GM19025 (cell line): Measurements from ENCODE around the gene CCNF.
"Not testable (repeated sequence)": the region's sequence is repeated elsewhere in the genome, so short reads cannot be mapped to it uniquely, and the experiment has no call there.

ENCODE experiments used
- ATAC-seq: cut with Tn5 transposase; IDR thresholded peaks from one replicate; pipeline ENCODE4 v1.9.1; 2021; ENCODE audit warnings: mild to moderate bottlenecking, low read depth, moderate library complexity; ENCODE audit not compliant: unreplicated experiment

The CCNF gene

DNA sequence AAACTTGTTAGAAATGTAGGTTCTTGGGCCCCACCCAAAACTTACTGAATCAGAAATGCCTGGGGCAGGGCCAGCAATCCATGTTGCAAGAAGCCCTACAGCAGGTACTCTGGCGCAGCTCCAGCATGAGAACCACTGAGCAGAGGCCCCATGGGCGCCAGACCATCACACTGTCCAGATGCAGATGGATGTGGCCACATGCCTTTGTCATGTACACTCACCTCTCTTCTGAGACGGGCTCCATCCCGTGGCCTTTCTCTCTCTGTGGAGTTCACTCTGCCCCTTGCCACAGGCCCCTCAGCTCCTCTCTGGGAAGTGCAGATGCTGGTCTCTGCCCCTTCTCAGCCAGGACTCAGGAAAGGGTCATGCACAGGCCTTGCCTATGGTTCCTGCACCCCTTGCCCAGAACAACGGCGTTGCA, 2.3 kb upstream of the CCNF start:
- ATAC-seq: no peak

DNA sequence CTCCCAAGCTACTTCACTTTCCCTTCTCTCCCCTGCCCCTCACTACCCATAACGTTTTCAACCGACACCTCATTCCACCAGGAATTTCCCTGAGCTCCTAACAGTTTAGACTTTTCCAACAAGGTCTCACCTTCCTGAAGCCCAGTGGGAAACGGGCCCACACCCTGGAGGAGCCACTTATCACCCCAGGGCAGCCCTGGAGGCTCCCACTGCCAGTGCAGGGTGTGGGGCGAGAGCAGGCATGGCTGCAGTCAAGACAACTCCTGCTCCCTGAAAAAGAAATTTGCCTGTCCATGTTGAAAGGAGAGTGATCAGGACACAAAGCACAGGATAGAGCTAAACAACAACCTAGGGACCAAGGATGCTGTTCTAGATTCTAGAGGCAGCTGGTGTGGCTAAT, 1.7 kb upstream of the CCNF start:
- ATAC-seq: no peak

DNA sequence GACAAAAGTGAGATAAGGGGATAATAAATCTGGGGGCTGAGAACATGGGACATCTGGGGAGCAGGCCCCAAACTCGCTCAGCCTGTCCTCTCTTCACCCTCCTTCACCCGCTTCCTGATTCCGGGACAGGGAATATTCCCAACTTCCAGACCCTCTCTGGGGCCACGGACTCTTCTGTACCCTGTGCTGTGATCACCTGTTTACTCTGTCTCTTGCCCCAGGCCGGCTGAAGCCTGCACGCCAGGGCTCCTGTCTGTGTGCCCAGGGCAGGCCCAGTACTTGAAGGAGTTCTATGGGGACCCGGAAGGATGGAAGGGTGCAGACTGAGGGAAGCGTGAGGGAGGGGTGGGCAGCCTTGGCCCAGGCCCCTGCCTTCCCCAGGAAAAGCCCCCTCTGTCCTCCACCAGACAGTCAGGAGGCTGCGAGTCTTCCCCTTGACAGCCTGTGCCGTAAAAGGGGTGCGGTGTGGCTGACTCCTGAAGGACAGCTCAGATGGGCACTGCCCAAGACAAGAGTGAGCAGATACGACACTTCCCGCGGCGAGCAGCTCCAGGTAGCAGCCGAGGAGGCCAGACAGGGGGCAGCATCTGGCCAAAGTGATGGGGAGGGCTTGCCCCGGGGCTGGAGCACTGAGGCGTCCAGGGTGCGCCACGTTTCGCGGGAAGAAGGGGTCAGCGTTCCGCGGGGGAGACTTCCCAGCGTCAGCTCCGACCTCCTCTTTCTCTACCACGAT, 1.0 kb upstream of the CCNF start:
- no peak for ATAC-seq

DNA sequence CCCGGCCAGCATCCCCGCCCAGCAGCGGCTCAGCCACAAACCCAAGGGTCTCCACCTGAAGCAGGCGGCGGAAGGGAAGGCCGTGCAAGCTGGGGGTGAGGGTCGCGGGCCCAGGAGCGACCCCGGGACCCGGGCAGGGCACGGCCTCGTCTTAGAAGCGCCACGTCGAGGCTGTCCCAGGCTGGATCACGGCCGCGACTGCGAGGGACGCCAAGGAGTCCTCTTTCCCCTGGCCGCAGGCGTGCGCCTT, 538 bp upstream of the CCNF start:
- peak; percentile 11 for ATAC-seq

DNA sequence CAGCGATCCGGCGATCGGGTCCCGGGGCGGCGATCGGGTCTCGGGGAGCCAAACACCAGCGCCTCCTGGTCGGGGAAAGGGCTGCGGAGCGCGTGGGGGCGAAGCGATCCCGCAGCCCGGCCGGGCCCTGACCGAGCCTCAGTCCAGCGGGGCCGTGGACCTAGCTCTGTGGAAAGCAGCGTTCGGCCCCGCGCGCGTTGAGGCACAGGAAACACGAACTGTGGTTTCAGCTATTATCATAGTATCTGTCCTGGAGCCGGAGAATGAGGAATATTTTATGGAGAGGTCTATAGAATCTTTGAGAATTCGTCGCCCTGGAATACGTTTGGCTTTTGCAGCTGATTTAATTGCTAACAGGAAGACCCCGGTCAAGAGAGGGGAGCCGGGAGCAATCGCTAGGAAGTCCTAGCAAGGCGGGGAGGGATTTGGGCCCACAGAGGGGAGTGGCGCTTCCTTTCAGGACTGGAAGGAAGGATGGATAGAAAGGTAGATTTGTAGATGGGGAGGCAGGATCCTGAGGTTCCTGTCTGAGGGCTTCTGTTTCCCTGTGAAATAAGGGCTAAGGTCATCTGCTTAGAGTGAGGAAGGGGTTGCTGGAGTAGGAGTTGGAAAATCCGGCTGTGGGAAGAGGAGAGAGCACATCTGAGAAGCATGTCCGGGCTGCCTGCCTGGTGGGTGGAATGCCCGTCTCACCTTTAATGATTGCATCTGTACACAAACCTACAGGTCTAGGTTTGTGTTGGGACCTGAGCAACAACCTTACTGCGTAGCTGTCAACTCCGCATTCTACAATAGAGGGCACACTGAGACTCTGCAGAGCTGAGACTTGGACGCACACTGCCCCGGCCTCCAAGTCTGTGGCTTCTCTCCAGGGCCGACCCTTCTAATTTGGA, 770 bp downstream of the CCNF start:
- ATAC-seq: no peak

DNA sequence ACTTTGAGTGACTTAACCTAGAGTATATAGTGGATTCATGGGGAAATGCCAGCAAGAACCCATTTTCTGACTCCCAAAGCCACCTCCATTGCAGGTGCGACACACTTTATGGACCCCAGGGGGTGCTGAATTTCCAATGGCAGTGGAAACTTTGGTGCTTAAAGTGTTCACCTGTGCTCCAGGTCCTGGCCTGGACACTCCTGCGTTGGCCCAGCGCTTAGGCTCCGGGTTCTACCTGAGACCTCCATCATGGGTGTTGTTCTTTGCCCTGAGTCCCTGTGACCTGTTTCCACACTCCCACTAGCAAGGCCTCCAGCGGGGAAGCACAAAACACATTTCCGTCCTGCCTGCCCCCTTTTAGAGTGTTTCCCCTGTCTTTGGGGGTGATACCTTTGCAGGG, 3.0 kb downstream of the CCNF start:
- no peak for ATAC-seq

DNA sequence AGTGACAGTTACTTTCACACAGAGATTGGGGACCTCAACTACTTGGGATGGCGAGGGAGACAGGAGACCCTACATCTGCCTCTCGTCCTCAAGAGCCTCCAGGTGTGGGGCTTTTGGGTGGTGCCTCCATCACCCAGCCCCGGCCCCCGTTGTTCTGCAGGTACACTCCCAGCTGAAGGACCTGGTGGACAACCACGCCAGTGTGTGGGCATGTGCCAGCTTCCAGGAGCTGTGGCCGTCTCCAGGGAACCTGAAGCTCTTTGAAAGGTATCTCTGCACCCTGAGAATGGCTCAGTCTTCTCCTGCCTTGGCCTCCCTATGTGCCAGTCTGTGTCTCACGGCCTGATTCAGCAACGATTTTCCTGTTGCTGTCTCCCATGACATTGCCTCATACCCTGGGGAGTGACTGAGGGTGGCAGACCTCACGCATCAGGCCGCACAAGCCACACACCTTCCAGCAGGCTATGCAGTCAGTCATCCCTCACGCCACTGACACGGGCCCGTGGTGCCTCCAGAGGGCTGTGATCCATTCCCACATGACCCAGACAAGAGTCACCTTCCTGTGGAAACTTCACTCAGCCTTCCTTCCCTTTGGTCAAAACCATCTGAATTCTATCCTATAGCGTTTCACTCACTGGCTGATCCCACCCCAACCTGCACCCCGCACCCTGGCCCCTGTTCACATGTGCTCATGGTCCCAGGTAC, 3.7 kb downstream of the CCNF start:
- ATAC-seq: no peak

DNA sequence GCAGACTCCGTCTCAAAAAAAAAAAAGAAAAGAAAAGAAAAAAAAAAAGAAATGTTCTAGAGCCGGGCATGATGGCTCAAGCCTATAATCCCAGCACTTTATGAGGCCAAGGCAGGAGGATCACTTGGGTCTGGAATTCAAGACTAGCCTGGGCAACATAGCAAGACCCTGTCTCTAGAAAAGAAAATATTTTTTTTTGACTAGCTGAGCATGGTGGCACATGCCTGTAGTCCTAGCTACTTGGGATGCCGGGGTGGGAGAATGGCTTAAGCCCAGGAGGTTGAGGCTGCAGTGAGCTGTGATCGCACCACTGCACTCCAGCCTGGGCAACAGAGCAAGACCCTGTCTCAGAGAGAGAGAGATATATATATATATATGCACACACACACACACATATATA, 6.0 kb downstream of the CCNF start:
- ATAC-seq: not testable (repeated sequence)

DNA sequence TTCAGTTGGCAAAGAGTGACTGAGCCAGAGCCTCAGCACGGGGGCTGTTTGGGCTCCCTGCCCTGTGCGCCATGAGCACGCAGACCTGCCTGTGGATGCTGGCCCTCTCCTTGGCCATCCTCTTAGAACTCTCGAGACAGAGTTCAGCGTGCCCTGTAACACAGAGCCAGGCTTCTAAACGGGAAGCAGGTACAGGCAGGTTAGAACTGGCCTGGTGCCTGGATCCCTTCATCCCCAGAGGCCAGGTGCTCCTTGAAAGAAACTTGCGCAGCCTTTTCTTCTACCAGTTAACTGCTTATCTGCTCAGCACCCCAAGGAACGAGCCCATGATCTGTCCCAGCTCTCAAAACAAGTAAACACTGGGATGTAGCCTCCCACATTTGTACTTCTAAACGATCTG, 6.9 kb downstream of the CCNF start:
- ATAC-seq: no peak

DNA sequence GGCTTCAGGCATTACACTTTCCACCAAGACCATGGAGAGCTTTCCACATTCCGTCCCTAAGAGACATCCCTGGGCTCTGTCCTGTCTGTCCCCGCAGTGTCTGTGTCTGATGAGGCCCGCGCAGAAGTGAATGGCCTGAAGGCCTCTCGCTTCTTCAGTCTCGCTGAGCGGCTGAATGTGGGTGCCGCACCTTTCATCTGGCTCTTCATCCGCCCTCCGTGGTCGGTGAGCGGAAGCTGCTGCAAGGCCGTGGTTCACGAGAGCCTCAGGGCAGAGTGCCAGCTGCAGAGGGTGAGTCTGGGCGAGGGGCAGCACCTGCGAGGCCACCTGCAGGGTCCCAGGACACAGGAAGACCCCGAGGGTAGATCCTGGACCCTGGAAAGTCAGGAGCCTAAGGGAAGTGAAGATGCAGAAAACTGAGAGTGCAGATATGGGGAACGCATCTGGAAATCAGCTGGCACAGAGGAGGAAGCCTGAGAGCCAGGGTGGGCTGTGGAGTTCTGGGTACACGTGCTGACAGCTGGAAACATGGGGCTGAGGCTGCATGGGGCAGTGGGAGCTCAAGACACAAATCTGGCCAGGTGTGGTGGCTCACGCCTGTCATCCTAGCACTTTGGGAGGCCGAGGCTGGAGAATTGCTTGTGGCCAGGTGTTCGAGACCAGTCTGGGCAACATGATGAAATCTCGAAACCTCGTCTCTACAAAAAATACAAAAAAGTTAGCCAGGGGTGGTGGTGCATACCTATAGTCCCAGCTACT, 8.0 kb downstream of the CCNF start:
- no peak for ATAC-seq

DNA sequence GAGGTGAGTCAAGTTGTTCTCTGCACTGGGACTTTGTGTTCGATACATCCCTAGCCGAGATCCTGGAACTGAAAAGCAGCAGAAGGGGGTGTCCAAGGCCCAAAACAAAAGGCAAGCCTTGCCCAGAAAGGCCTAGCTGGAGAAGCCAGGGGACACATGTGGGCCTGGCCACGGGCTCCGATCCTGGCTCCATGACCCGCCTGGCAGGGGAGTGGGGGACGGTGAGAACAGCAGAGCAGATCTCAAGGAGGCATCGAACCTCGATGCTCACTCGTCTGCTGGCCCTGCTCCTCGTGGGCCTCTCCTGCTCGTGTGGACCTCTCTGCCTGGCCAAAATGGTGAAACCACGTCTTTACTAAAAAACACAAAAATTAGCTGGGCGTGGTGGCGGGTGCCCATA, 8.9 kb downstream of the CCNF start:
- ATAC-seq: no peak

DNA sequence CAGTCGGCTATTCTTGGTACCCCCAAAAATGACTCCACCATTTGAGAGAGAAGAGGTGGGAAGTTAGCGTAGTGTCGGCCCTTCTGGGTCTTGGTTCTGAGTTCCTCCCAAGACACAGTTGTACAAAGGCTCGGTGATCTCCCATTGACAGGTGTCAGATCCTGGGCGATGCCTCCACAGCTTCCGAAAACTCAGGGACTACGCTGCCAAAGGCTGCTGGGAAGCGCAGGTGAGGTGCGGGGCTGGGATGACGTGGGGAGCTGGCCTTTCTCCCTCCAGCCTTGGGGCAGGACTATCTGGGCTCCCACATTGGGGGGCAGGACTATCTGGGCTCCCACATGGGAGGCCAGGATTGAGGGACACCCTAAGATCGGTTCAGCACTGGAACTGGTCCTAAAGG, 10.4 kb downstream of the CCNF start:
- no peak for ATAC-seq

DNA sequence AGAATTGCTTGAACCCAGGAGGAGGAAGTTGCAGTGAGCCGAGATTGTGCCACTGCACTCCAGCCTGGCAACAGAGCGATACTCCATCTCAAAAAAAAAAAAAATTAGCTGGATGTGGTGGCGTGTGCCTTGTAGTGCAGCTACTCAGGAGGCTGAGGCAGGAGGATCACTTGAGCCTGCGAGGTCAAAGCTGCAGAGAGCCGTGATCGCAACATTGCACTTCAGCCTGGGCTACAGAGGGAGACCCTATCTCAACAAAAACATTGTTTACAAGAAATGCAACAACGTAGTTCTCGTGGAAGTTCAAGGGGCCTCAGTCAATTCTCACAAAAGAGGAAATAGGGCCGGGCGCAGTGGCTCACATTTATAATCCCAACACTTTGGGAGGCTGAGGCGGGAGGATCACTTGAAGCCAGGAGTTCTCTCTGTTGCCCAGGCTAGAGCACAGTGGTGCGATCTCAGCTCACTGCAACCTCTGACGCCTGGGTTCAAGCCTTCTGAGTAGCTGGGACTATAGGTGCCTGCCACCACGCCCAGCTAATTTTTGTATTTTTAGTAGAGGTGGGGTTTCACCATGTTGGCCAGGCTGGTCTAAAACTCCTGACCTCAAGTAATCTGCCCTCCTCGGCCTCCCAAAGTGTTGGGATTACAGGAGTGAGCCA, 12.0 kb downstream of the CCNF start:
- ATAC-seq: not testable (repeated sequence)

DNA sequence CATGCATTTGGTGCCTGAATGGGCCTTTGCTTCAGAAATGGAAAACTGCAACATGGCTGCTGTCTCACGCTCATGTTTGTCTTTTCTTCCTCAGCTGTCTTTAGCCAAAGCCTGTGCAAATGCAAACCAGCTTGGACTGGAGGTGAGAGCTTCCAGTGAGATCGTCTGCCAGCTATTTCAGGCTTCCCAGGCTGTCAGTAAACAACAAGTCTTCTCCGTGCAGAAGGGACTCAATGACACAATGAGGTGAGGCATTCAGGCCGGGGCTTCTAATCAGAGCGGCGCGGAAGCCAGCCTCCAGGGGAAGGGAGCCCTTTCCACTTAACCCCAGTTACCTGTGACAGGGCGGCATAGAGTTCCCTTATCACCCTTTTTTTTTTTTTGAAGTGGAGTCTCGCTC, 14.3 kb downstream of the CCNF start:
- ATAC-seq: no peak

DNA sequence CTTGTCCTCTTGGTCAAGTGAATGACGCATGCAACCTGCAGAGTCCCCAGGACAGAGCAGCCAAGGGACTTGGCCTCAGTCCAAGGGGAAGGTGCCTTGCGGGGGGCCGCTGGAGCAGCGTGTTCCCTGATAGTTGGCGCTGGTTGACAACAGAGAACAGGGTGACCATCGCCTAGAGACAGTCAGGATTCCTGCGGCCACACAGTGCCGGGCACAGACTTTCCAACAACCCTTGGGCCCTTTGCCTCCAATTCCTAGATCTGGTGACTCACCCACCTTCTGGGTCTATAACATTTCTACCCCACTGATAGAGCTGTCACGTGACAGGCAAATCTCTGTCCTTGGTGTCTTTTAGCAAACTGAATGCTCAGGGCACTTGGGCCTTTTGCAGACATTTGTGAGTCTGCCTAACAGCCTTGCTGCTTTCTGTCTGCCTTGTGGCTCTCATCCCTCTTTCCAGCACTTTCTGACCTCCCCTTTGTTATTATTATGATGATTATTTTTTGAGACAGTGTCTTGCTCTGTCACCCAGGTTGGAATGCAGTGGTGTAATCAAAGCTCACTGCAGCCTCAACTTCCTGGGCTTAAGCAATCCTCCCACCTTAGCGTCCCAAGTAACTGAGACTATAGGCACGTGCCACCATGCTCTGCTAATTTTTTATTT, 18.8 kb downstream of the CCNF start:
- no peak for ATAC-seq

DNA sequence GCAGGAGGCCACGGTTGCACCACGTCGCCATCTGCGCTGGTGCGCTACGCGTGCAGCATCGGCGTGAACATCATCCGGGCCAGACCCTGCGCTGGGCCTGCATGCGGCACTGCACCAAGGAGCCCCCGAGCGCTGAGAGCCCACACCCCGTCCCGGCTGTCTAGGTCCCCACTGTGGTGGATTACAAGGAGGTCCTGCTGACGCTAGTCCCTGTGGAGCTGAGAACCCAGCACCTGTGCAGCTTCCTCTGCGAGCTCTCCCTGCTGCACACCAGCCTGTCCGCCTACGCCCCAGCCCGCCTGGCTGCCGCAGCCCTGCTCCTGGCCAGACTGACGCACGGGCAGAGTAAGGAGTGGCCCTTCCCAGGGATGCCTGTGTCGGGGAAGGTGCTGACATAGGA, 19.9 kb downstream of the CCNF start:
- ATAC-seq: no peak

DNA sequence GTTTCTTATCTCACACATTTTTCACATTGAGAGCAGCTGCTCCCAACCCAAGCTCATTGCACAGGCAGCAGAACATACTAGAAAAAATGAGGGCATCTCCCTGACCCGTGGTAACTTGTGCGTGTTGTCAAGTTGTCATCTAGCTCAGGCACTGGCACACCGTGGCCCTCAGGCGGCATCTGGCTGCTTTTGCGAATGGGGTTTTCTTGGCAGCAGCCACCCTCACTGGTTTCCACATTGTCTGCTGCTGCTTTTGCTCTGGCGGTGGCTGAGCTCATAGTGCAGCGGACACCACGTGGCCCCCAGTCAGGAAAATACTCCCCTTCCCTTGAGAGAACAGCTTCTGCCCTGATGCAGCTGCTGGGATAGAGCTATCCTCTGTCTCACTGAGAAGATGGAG, 21.3 kb downstream of the CCNF start:
- ATAC-seq: no peak

DNA sequence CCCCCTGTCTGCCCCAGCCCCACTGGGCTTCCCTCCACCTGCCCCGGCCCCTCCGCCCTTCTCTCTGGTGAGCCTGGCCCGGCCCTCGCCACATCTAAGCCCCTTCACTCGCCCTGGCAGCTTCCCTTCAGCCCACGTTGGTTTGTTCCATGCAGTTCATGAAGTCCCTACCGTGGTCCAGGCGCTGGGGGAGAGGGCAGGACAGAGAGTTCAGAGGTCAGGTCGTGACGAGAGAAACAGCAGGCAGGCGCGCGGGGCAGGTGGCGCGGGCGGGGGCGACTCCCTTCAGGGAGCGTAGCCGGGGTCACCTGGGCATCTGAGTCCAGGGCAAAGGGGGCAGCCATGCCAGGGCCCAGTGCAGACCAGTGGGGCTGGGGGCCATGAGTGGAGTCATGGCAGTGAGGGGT, 21.7 kb downstream of the CCNF start:
- no peak for ATAC-seq

DNA sequence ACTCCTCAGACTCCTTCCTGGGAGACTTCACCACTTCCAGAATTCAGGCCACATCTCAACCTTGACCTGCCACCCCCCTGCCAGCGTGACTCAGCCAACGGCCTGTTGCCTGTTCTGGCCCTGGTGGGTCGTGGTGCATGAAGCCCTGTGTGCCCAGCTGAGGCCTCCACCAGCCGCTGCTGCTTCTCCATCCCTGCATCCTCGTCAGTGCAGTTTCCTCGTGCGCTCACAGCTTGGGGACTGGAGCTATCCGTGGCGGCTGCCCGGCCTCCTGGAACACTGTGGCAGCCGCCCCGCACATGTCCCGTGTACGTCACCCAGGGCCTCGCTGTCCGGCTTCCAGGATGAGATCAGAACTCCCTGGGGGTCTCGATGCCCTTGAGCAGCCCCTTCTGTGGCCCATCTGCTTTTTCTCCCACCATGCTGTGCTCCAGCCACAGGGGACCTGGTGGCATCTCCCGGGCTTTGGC, 22.6 kb downstream of the CCNF start:
- no peak for ATAC-seq

DNA sequence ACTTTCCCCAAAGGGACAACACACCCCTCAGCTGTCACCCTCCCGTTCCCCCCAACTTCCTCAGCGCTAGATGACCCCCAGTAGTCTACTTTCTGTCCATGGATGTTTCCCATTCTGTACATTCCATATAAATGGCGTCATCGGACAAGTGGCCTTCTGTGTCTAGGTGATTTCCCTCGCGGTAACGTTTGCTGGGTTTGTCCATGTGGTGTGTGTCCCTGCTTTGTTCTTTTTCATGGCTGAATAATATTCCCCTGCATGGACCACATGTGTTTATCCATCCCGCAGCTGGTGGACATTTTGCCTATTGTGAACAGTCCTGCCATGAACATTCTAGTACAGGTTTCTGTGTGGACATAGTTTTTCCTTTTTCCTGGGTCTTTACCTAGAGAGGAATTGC, 23.4 kb downstream of the CCNF start:
- no peak for ATAC-seq
